Measurements from ENCODE around the gene TNNI2. TPM values are rescaled to one million over a fixed set of nuclear protein-coding genes. Genes with fewer than 3 reads are reported as not detected.

The TNNI2 gene
- total and polyA plus RNA-seq, 2 donors (not counting 1 experiment from before 2014, with no cell fraction given), result 2.9 to 12.9 TPM

- ATAC-seq (ENCODE audit: low read depth) (peak; percentile 74), DNase-seq (peak; percentile 86)
- WGBS (ENCODE audit: insufficient coverage), result 32% methylated on average over 23 of the region's 23 CpGs
- no peak overlapping the region for H2AFZ ChIP-seq (ENCODE audit: insufficient read depth, low read depth, low read length, poor library complexity, severe bottlenecking)
- Mint-ChIP-seq H3K27ac (peak overlapping the region; percentile 75), H3K4me1 (peaks cover 40% of the 10 kb centered on the region), H3K9me3 (ENCODE audit: insufficient read depth) (no peaks in the 10 kb centered on the region), H3K27me3 (no peaks in the 10 kb centered on the region), H3K4me3 (peak overlapping the region; percentile 34)
- peak overlapping the region; percentile 61 for H3K4me2 ChIP-seq (replicated peaks; ENCODE audit: low read depth, low read length, poor library complexity, severe bottlenecking)
- H3K4me1 ChIP-seq (ENCODE audit: control insufficient read depth in 2 of 2, insufficient read depth in 2 of 2, low read length in 2 of 2), result peaks cover 32 to 47% of the 10 kb centered on the region in 2 donors
- H3K79me2 ChIP-seq (ENCODE audit: control insufficient read depth, insufficient read depth, low read length), result peaks cover 32% of the 10 kb centered on the region
- TF ChIP-seq EZH2 (IDR thresholded peaks at IDR 0.05; ENCODE audit: borderline replicate concordance, insufficient read depth, low read depth, low read length, poor library complexity, severe bottlenecking) (no peak), CTCF (IDR thresholded peaks at IDR 0.05) (peak; percentile 87)
- H3K36me3 ChIP-seq (replicated peaks in 1 of 2; ENCODE audit: control extremely low read depth in 1 of 2, control insufficient read depth in 1 of 2, extremely low read depth in 1 of 2, insufficient read depth in 2 of 2, low read length in 1 of 2), result peaks cover 13 to 69% of the 10 kb centered on the region in 2 experiments
- POLR2A ChIA-PET, result interaction anchor here (0.6 to 2.8 kb wide), 10 partner anchors 9 to 118 kb away, joined by 3 to 9 read pairs (median 4); partner anchors contain the start of genes LSP1, PRR33 and TNNI2
- intact Hi-C loops (cut with micrococcal nuclease), result loop anchor here (1.0 to 5.0 kb wide), 3 partner anchors 35 to 270 kb away; partner anchors contain the start of gene TNNT3
- no peaks in the 10 kb centered on the region for H3K27me3 ChIP-seq (replicated peaks in 1 of 4; ENCODE audit: control extremely low read depth in 1 of 4, control insufficient read depth in 3 of 4, insufficient read depth in 4 of 4, low read length in 3 of 4)
- CTCF ChIA-PET, result interaction anchor here (0.7 to 3.3 kb wide), 29 partner anchors 8 to 269 kb away, joined by 3 to 104 read pairs (median 5); partner anchors contain the start of genes H19, LSP1 and TNNI2
- H3K27ac ChIP-seq (ENCODE audit: low read length in 2 of 2), result peak overlapping the region in 1 of 2 donors; percentile 72
- H3K9me3 ChIP-seq (ENCODE audit: control extremely low read depth in 1 of 3, control insufficient read depth in 2 of 3, insufficient read depth in 1 of 3, low read length in 2 of 3), result no peaks in the 10 kb centered on the region
- H4K20me1 ChIP-seq (ENCODE audit: control insufficient read depth, insufficient read depth, low read length, poor library complexity, severe bottlenecking), result peaks cover 95% of the 10 kb centered on the region
- no peak overlapping the region for H3K4me3 ChIP-seq (ENCODE audit: control extremely low read depth in 1 of 5, extremely low read depth in 1 of 5, insufficient read depth in 1 of 5, low read depth in 2 of 5, low read length in 4 of 5)
- no peak overlapping the region for H3K9ac ChIP-seq (ENCODE audit: low read length)
Measured at GRCh38 chr11:1882265-1883238, 43.8 kb downstream of the TNNI2 start.
